HUES64 (cell line): Measurements from ENCODE around the gene RAB7A.
"Not testable (repeated sequence)": the region's sequence is repeated elsewhere in the genome, so short reads cannot be mapped to it uniquely, and the experiment has no call there.

Source experiments
- H3K27ac ChIP-seq: 2 replicates; pipeline ENCODE4 v1.7.0; 2013; ENCODE audit warnings: low read depth, low read length, inconsistent platforms
- H3K27me3 ChIP-seq: 2 replicates; pipeline ENCODE4 v1.6.1; 2013; ENCODE audit warnings: mild to moderate bottlenecking, low read length; ENCODE audit not compliant: insufficient read depth
- H3K36me3 ChIP-seq: 2 replicates; pipeline ENCODE4 v1.6.1; 2013; ENCODE audit warnings: mild to moderate bottlenecking, low read length; ENCODE audit not compliant: insufficient read depth
- H3K4me1 ChIP-seq: 2 replicates; pipeline ENCODE4 v1.6.1; 2013; ENCODE audit warnings: mild to moderate bottlenecking, low read length, moderate library complexity; ENCODE audit not compliant: insufficient read depth
- H3K4me3 ChIP-seq: 2 replicates; pipeline ENCODE4 v1.5.1; 2013; ENCODE audit warnings: mild to moderate bottlenecking, low read length, moderate library complexity
- H3K9ac ChIP-seq: 2 replicates; pipeline ENCODE4 v1.6.1; 2013; ENCODE audit warnings: mild to moderate bottlenecking, low read depth, low read length
- H3K9me3 ChIP-seq: 2 replicates; pipeline ENCODE4 v1.6.1; 2013; ENCODE audit warnings: low read depth, low read length; ENCODE audit not compliant: insufficient read depth
- WGBS: fragments of 150-250, 120-280 bp; methylation state at CpG from one replicate; pipeline ENCODE4 v1.1.7; 2013; ENCODE audit warnings: missing lambda C conversion rate; 5-methylcytosine and 5-hydroxymethylcytosine counted together

Gene RAB7A

GRCh38 chr3:128735287-128735686, 9.3 kb downstream of the RAB7A start:
- peaks cover 19% of the 10 kb centered on the region for H3K36me3 ChIP-seq
- H3K27ac ChIP-seq = no peak overlapping the region
- no peaks in the 10 kb centered on the region for H3K9me3 ChIP-seq
- peaks cover 7% of the 10 kb centered on the region for H3K4me1 ChIP-seq
- no peak overlapping the region for H3K9ac ChIP-seq
- H3K27me3 ChIP-seq = no peaks in the 10 kb centered on the region
- H3K4me3 ChIP-seq = no peak overlapping the region

DNA sequence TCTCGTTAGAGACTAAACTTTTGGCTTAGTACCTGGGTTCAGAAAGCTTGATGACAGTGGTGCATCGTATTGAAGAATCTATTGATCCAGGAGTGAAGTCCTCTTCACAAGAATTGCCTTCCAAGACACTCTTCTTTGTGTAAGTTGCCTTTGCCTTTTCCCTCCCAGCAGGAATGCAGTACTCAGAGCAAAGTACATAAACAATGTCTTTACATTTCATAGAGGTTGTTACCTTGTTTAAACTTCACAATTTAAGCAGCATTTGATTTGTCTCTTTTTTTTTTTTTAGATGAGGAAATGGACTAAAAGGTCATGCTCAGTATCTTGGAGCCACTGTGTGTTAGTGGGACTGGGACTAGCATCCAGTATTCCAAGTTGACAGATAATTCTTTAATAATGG, 9.9 kb downstream of the RAB7A start:
- Histone ChIP-seq H3K36me3 (peaks cover 23% of the 10 kb centered on the region), H3K4me1 (peaks cover 7% of the 10 kb centered on the region), H3K4me3 (no peak overlapping the region), H3K27me3 (no peaks in the 10 kb centered on the region), H3K9ac (no peak overlapping the region), H3K27ac (no peak overlapping the region), H3K9me3 (no peaks in the 10 kb centered on the region; the same call in 1 of the 2 replicates)
- WGBS = 84% methylated on average over 2 of the region's 2 CpGs

GRCh38 chr3:128736601-128737000, 10.6 kb downstream of the RAB7A start:
- Histone ChIP-seq H3K36me3 (peaks cover 30% of the 10 kb centered on the region), H3K9me3 (peaks cover 2% of the 10 kb centered on the region; the same call in 1 of the 2 replicates)

DNA sequence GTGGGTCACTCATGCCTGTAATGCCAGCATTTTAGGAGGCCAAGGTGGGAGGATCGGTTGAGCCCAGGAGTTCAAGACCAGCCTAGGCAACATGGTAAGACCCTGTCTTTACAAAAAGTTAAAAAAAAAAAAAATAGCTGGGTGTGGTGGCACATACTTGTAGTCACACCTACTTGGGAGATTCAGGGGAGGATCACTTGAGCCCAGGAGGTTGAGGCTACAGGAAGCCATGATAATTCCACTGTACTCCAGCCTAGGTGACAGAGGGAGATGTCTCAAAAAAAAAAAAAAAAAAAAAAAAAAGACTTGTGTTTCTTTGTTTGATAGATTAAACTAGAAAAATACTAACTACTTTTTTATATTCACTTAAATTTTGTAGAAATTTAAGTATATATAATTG, 14.6 kb downstream of the RAB7A start:
- Histone ChIP-seq H3K4me1 (peaks cover under 1% of the 10 kb centered on the region; the same call in 1 of the 2 replicates), H3K36me3 (peaks cover 48% of the 10 kb centered on the region), H3K27ac (no peak overlapping the region), H3K9ac (no peak overlapping the region), H3K27me3 (no peaks in the 10 kb centered on the region), H3K4me3 (no peak overlapping the region), H3K9me3 (peaks cover 5% of the 10 kb centered on the region)
- 90% methylated on average over 1 of the region's 1 CpG for WGBS

More at GRCh38 chr3:128736601-128737000, 10.6 kb downstream of the RAB7A start:
- no peak overlapping the region for H3K9ac ChIP-seq
- H3K4me1 ChIP-seq = peaks cover 7% of the 10 kb centered on the region
- no CpG with 5 or more reads among the region's 3 CpGs for WGBS
- no peak overlapping the region for H3K4me3 ChIP-seq
- no peaks in the 10 kb centered on the region for H3K27me3 ChIP-seq
- H3K27ac ChIP-seq = no peak overlapping the region

GRCh38 chr3:128742821-128743594, 17.0 kb downstream of the RAB7A start:
- no peak overlapping the region for H3K4me3 ChIP-seq
- WGBS = 97% methylated on average over 38 of the region's 38 CpGs
- no peak overlapping the region for H3K27ac ChIP-seq
- peaks cover 46% of the 10 kb centered on the region for H3K36me3 ChIP-seq
- no peaks in the 10 kb centered on the region for H3K4me1 ChIP-seq
- H3K9ac ChIP-seq = no peak overlapping the region
- no peaks in the 10 kb centered on the region for H3K27me3 ChIP-seq
- H3K9me3 ChIP-seq = peaks cover 5% of the 10 kb centered on the region

GRCh38 chr3:128745742-128746141, 19.8 kb downstream of the RAB7A start:
- WGBS = 94% methylated on average over 3 of the region's 3 CpGs
- Histone ChIP-seq H3K27ac (no peak overlapping the region), H3K9ac (no peak overlapping the region), H3K9me3 (peaks cover 14% of the 10 kb centered on the region), H3K27me3 (no peaks in the 10 kb centered on the region), H3K4me3 (no peak overlapping the region), H3K36me3 (peaks cover 45% of the 10 kb centered on the region), H3K4me1 (no peaks in the 10 kb centered on the region)

GRCh38 chr3:128746881-128747280, 20.9 kb downstream of the RAB7A start:
- H3K4me3 ChIP-seq = no peak overlapping the region
- no peaks in the 10 kb centered on the region for H3K27me3 ChIP-seq
- H3K4me1 ChIP-seq = no peaks in the 10 kb centered on the region
- peaks cover 35% of the 10 kb centered on the region for H3K36me3 ChIP-seq
- H3K9ac ChIP-seq = no peak overlapping the region
- 95% methylated on average over 2 of the region's 2 CpGs for WGBS
- no peak overlapping the region for H3K27ac ChIP-seq
- peaks cover 11% of the 10 kb centered on the region for H3K9me3 ChIP-seq

- Histone ChIP-seq H3K9ac (no peak overlapping the region), H3K36me3 (peaks cover 31% of the 10 kb centered on the region), H3K4me1 (no peaks in the 10 kb centered on the region), H3K27ac (no peak overlapping the region), H3K4me3 (no peak overlapping the region), H3K27me3 (no peaks in the 10 kb centered on the region), H3K9me3 (peaks cover 9% of the 10 kb centered on the region; the same call in 1 of the 2 replicates)
- WGBS = 95% methylated on average over 4 of the region's 4 CpGs
Observed at GRCh38 chr3:128748557-128748956, 22.6 kb downstream of the RAB7A start.

DNA sequence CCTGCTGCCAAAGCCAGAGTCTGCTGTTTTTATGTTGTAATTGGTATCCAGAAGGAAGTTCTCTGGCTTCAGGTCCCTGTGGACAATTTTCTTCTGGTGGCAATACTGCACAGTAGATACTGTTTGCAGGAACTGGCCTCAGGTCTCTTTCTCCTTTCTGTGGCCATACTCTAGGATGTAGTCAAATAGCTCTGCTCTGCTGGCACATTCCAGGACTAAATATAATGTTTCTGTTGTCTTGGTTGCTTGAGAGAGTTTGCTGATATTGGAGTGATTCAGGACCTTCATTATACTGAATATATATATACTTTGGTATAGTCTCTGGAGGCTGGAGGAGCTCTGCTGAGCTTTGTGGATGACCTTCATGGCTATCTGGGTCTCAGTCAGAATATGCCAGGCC, 23.1 kb downstream of the RAB7A start:
- peaks cover 26% of the 10 kb centered on the region for H3K36me3 ChIP-seq
- peaks cover 9% of the 10 kb centered on the region; the same call in 1 of the 2 replicates for H3K9me3 ChIP-seq
- no peaks in the 10 kb centered on the region for H3K27me3 ChIP-seq
- no peak overlapping the region for H3K4me3 ChIP-seq
- no peak overlapping the region for H3K9ac ChIP-seq
- no peak overlapping the region for H3K27ac ChIP-seq
- no peaks in the 10 kb centered on the region for H3K4me1 ChIP-seq

GRCh38 chr3:128749561-128749960, 23.6 kb downstream of the RAB7A start:
- H3K4me1 ChIP-seq, H3K27ac ChIP-seq, H3K9ac ChIP-seq, H3K27me3 ChIP-seq, H3K4me3 ChIP-seq, H3K9me3 ChIP-seq: not testable (repeated sequence)
- 97% methylated on average over 5 of the region's 5 CpGs for WGBS
- H3K36me3 ChIP-seq = peaks cover 22% of the 10 kb centered on the region; the same call in 1 of the 2 replicates

DNA sequence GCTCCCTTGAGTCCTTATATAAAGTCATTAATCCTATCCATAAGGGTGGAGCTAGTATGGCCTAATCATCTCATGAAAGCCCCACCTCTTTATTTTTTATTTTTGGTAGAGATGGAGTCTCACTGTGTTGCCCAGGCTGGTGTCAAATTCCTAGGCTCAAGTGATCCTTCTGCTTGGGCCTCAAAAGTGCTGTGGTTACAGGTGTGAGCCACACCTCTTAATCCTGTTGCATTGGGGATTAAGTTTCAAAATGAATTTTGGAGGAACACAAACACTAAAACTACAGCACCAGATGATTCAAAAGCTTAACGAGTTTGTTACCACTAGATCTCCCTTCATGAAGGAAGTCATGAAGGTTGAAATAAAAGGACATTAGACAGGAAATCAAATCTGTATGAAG, 27.7 kb downstream of the RAB7A start:
- H3K36me3 ChIP-seq = 0 out of 2 replicates have a peak, but pooled peaks cover 5% of the 10 kb centered on the region
- peaks cover 6% of the 10 kb centered on the region; the same call in 1 of the 2 replicates for H3K9me3 ChIP-seq
- H3K27ac ChIP-seq = no peak overlapping the region
- whole genome bisulfite sequencing = 71% methylated on average over 1 of the region's 1 CpG
- H3K4me3 ChIP-seq = no peak overlapping the region
- H3K27me3 ChIP-seq = no peaks in the 10 kb centered on the region
- H3K4me1 ChIP-seq = no peaks in the 10 kb centered on the region
- H3K9ac ChIP-seq = no peak overlapping the region
